Left lung (tissue), 10 donors: ENCODE measurements around the gene ME1. TPM values are rescaled to one million over a fixed set of nuclear protein-coding genes. Genes with fewer than 3 reads are reported as not detected.

Experiments
- ATAC-seq: fragments of 200-7000 bp; cut with Tn5 transposase; one replicate; pipeline ENCODE4 v1.9.1; 2020; ENCODE audit warnings: moderate library complexity
- DNase-seq, 4 donors: peaks; one replicate each; pipeline ENCODE4 v3.0.0-alpha.2; 2013 to 2020
- H3K27ac ChIP-seq, 2 donors: fragments of 200-600 bp; sonication (generic) in 1 of 2; one replicate each; pipeline versions ENCODE4 v1.5.0 to v1.8.0; 2020 to 2021
- H3K27me3 ChIP-seq, 2 donors: fragments of 200-600 bp; sonication (generic) in 1 of 2; one replicate each; pipeline versions ENCODE4 v1.5.0 to v1.8.0; 2020 to 2021
- H3K36me3 ChIP-seq, 2 donors: fragments of 200-600 bp; sonication (generic) in 1 of 2; one replicate each; pipeline versions ENCODE4 v1.5.0 to v1.8.0; 2020 to 2021
- H3K4me1 ChIP-seq, 2 donors: fragments of 200-600 bp; one replicate each; pipeline ENCODE4 v1.8.0; 2021
- H3K4me3 ChIP-seq, 2 donors: fragments of 200-600 bp; sonication (generic) in 1 of 2; one replicate each; pipeline versions ENCODE4 v1.5.0 to v1.8.0; 2020 to 2021; ENCODE audit warnings: mild to moderate bottlenecking in 1 of 2
- H3K9me3 ChIP-seq, 2 donors: fragments of 200-600 bp; sonication (generic) in 1 of 2; one replicate each; pipeline versions ENCODE4 v1.5.0 to v1.8.0; 2020 to 2021
- CTCF ChIP-seq, 2 donors: fragments of 200-600 bp; sonication (generic) in 1 of 2; IDR thresholded peaks; one replicate each; pipeline versions ENCODE4 v1.5.0 to v1.8.0; 2021; ENCODE audit warnings: antibody characterized with exemption in 2 of 2
- intact Hi-C, 2 donors: fragments of 100-400 bp; cut with DNase I; formaldehyde crosslinking; loops; one replicate each; pipeline versions ENCODE4 v1.11.2 to v1.14.2; 2022
- polyA plus RNA-seq, 6 donors: library from polyadenylated mRNA; unstranded; fragments of 120-200 nt; gene quantifications; one replicate each; pipeline ENCODE4 v1.2.1, GENCODE V29; 2013; ENCODE audit not compliant: insufficient read length in 6 of 6
- total RNA-seq, 2 donors: library from RNA; stranded (reverse); fragmentation: NEBNext Ultra II Directional; extraction: Animal tissue kit (Norgen Biotek cat#: 25700); gene quantifications; one replicate each; pipeline ENCODE4 v1.2.1, GENCODE V29; 2021
- donor health status: DM: no; HTN: yes; CAD: no.
- donor health status: DM: no; HTN: no; CAD: no.

The ME1 gene
- total and polyA plus RNA-seq, 8 donors, result 8.9 to 30.7 (median 12.8) TPM

DNA sequence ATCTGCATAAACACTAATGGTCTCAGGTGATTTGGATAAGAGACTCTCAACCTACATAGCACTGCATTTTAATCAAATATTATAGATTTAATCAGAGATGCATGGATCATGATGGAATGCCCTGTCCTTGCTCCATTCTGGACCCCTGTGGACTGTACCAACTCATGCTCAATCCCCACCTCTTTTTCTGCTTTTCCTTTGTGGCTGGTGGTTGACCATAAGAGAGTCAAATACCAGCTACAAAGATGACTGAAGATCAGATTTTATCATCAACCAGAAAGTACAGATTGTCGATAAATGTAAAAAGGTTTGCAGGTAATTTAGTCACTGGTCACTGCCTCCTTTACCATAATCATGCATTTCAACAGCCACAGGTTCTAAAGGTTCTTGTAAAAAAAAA lies 116.2 kb downstream of the ME1 start:
- ATAC-seq (no peak), DNase-seq (no peak)
- Histone ChIP-seq H3K4me3 (no peak overlapping the region), H3K9me3 (no peaks in the 10 kb centered on the region), H3K4me1 (no peaks in the 10 kb centered on the region), H3K27ac (no peak overlapping the region), H3K27me3 (no peaks in the 10 kb centered on the region), H3K36me3 (no peaks in the 10 kb centered on the region)
- TF ChIP-seq CTCF (IDR thresholded peaks at IDR 0.05), result no peak
- intact Hi-C loops, result no loop called here

GRCh38 chr6:83313882-83314281 lies 117.0 kb downstream of the ME1 start:
- intact Hi-C loops, result no loop called here
- no peak overlapping the region for H3K27ac ChIP-seq
- no peaks in the 10 kb centered on the region for H3K36me3 ChIP-seq
- H3K9me3 ChIP-seq, result no peaks in the 10 kb centered on the region
- no peak for DNase-seq
- ATAC-seq, result no peak
- H3K4me3 ChIP-seq, result no peak overlapping the region
- no peak for TF ChIP-seq CTCF (IDR thresholded peaks at IDR 0.05)
- no peaks in the 10 kb centered on the region for H3K27me3 ChIP-seq
- H3K4me1 ChIP-seq, result no peaks in the 10 kb centered on the region

GRCh38 chr6:83311231-83311630 lies 119.6 kb downstream of the ME1 start:
- no peaks in the 10 kb centered on the region for H3K4me1 ChIP-seq
- TF ChIP-seq CTCF (IDR thresholded peaks at IDR 0.05), result no peak
- H3K27ac ChIP-seq, result no peak overlapping the region
- H3K36me3 ChIP-seq, result no peaks in the 10 kb centered on the region
- H3K27me3 ChIP-seq, result no peaks in the 10 kb centered on the region
- ATAC-seq (no peak), DNase-seq (no peak)
- intact Hi-C loops, result no loop called here
- no peak overlapping the region for H3K4me3 ChIP-seq
- no peaks in the 10 kb centered on the region for H3K9me3 ChIP-seq

DNA sequence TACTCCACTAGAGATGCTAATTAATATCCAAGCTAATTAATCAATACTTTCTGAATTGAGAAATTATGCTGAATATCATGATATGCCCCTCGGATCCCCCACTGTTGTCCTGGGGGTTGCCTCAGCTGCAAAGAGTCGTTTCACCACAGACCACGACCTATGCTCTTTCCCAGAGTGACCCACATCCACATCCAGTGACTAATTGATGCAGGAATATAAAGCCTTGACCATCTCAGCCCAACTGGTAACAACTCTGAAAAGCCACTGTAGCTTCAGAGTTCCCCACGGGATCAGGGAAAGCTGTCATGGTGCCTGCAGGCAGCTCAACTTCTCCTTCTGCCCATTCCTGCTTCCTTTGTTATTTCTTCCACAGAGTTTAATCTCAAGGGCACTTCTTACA lies 120.8 kb downstream of the ME1 start:
- intact Hi-C loops, result no loop called here
- TF ChIP-seq CTCF (IDR thresholded peaks at IDR 0.05), result no peak
- ATAC-seq, result no peak

GRCh38 chr6:83309344-83309743 lies 121.5 kb downstream of the ME1 start:
- H3K4me3 ChIP-seq, result no peak overlapping the region
- H3K27ac ChIP-seq, result no peak overlapping the region
- DNase-seq (no peak), ATAC-seq (no peak)
- no peak for TF ChIP-seq CTCF (IDR thresholded peaks at IDR 0.05)
- H3K36me3 ChIP-seq, result no peaks in the 10 kb centered on the region
- no peaks in the 10 kb centered on the region for H3K9me3 ChIP-seq
- H3K27me3 ChIP-seq, result no peaks in the 10 kb centered on the region
- intact Hi-C loops, result no loop called here
- no peaks in the 10 kb centered on the region for H3K4me1 ChIP-seq

More for the DNA sequence above, 120.8 kb downstream of the ME1 start:
- H3K27me3 ChIP-seq, result no peaks in the 10 kb centered on the region
- H3K27ac ChIP-seq, result no peak overlapping the region
- DNase-seq, result no peak
- no peaks in the 10 kb centered on the region for H3K9me3 ChIP-seq
- no peaks in the 10 kb centered on the region for H3K36me3 ChIP-seq
- H3K4me3 ChIP-seq, result no peak overlapping the region
- no peaks in the 10 kb centered on the region for H3K4me1 ChIP-seq
